HepG2 (cell line): ENCODE data around the gene SLC2A10. TPM values are rescaled to one million over a fixed set of nuclear protein-coding genes. Genes with fewer than 3 reads are reported as not detected.

Experiments used
- ATAD3A ChIP-seq: sonication (generic); formaldehyde crosslinking; IDR thresholded peaks from 2 replicates; pipeline ENCODE4 v1.4.0; 2020; ENCODE audit warnings: missing genetic modification reagents
- EED ChIP-seq: sonication (generic); formaldehyde crosslinking; IDR thresholded peaks from 2 replicates; pipeline ENCODE4 v1.5.0; 2020; ENCODE audit warnings: mild to moderate bottlenecking, missing genetic modification reagents
- HIVEP1 ChIP-seq: sonication (generic); formaldehyde crosslinking; IDR thresholded peaks from 2 replicates; pipeline ENCODE4 v1.4.0; 2020; ENCODE audit warnings: mild to moderate bottlenecking, missing genetic modification reagents
- HNF4A ChIP-seq: sonication (generic); formaldehyde crosslinking; IDR thresholded peaks from 2 replicates; pipeline ENCODE4 v1.4.0; 2020; ENCODE audit warnings: missing genetic modification reagents
- KDM1A ChIP-seq: IDR thresholded peaks from 2 replicates; pipeline ENCODE4 v1.6.1; 2016; ENCODE audit warnings: missing compliant biosample characterization
- KDM6A ChIP-seq: IDR thresholded peaks from 2 replicates; pipeline ENCODE4 v1.6.1; 2016; ENCODE audit warnings: low read depth
- LRRFIP1 ChIP-seq: sonication (generic); formaldehyde crosslinking; conservative IDR thresholded peaks from 2 replicates; pipeline ENCODE4 v1.4.0; 2020; ENCODE audit warnings: missing genetic modification reagents
- RORA ChIP-seq: sonication (generic); formaldehyde crosslinking; IDR thresholded peaks from 2 replicates; pipeline ENCODE4 v1.5.0; 2020; ENCODE audit warnings: mild to moderate bottlenecking, missing genetic modification reagents, moderate library complexity
- SOX13 ChIP-seq, 3 experiments: fragments of 450-650 bp in 1 of 3; sonication (generic) in 1 of 3; formaldehyde crosslinking in 1 of 3; IDR thresholded peaks in 2 of 3; conservative IDR thresholded peaks in 1 of 3; 2 replicates each; pipeline versions ENCODE4 v1.5.0 to v1.6.1; 2016 to 2020; ENCODE audit warnings: antibody characterized with exemption in 1 of 3, mild to moderate bottlenecking in 1 of 3, missing compliant biosample characterization in 1 of 3, missing genetic modification reagents in 1 of 3, moderate library complexity in 1 of 3
- TOPORS ChIP-seq: sonication (generic); formaldehyde crosslinking; IDR thresholded peaks from 2 replicates; pipeline ENCODE4 v1.8.0; 2023; ENCODE audit warnings: mild to moderate bottlenecking, missing genetic modification reagents
- ZFP91 ChIP-seq: sonication (generic); formaldehyde crosslinking; IDR thresholded peaks from 2 replicates; pipeline ENCODE4 v1.9.0; 2022; ENCODE audit warnings: missing genetic modification reagents, mild to moderate bottlenecking, borderline replicate concordance
- ZNF740 ChIP-seq: sonication (generic); formaldehyde crosslinking; IDR thresholded peaks from 2 replicates; pipeline ENCODE4 v1.4.0; 2020; ENCODE audit warnings: missing genetic modification reagents
- ZNF841 ChIP-seq: sonication (generic); formaldehyde crosslinking; IDR thresholded peaks from 2 replicates; pipeline ENCODE4 v1.8.1; 2023; ENCODE audit warnings: missing genetic modification reagents, borderline replicate concordance
- polyA plus RNA-seq, 8 experiments: library from polyadenylated mRNA; depleted of rRNA in 3 of 8; stranded (reverse) in 7 of 8; unstranded in 1 of 8; fragments of >200 nt; fragmentation: Illumina TruSeq in 4 of 8; extraction: Trizol in 4 of 8; gene quantifications; 2 replicates each; pipeline versions ENCODE4 v1.2.1 to v1.2.3, GENCODE V29; 2011 to 2016; ENCODE audit warnings: low read depth in 4 of 8, missing spikeins in 1 of 8, mixed read lengths in 1 of 8; ENCODE audit not compliant: insufficient read depth in 1 of 8
- total RNA-seq, 5 experiments: library from RNA; depleted of rRNA; stranded (reverse); fragments of >200 nt; fragmentation: Illumina TruSeq; extraction: Trizol; gene quantifications; 2 replicates each; pipeline ENCODE4 v1.2.3, GENCODE V29; 2016; ENCODE audit warnings: low read depth in 1 of 5

SLC2A10 gene
- total and polyA plus RNA-seq, 2 of the 13 experiments (the other 11 are each of a cell fraction or from before 2014, with no cell fraction given): 16.0 to 18.4 TPM

GRCh38 chr20:46704714-46705377 is 4.6 kb upstream of the SLC2A10 start (continued):
- no peak for TF ChIP-seq RORA (CRISPR knock-in tag)
- no peak for TF ChIP-seq TOPORS (CRISPR knock-in tag)
- no peak for TF ChIP-seq KDM1A (CRISPR knock-in tag)
- no peak for TF ChIP-seq LRRFIP1 (CRISPR knock-in tag)
- TF ChIP-seq HNF4A: peak; percentile 21; the same call in 1 of the 2 replicates
- no peak for TF ChIP-seq HIVEP1 (CRISPR knock-in tag)
- TF ChIP-seq ZNF841 (CRISPR knock-in tag): no peak
- TF ChIP-seq EED (CRISPR knock-in tag): peak; percentile 31; the same call in 1 of the 2 replicates
- no peak for TF ChIP-seq ZNF740 (CRISPR knock-in tag)
- TF ChIP-seq ATAD3A (CRISPR knock-in tag): no peak
- no peak for TF ChIP-seq SOX13 (IDR thresholded peaks at IDR 0.05)
- TF ChIP-seq SOX13 (CRISPR knock-in tag; conservative IDR thresholded peaks at IDR 0.05 in 1 of 2, IDR thresholded peaks at IDR 0.05 in 1 of 2): peak in 1 of 2 experiments; percentile 40; a peak in 1 of 4 replicates
- TF ChIP-seq ZFP91 (CRISPR knock-in tag): no peak
- no peak for TF ChIP-seq KDM6A (CRISPR knock-in tag)
- TF ChIP-seq, all 625 proteins: peak for 11
